OCI-LY3 (cell line): ENCODE measurements around the gene FBXO36.

Source experiments
- H2AFZ ChIP-seq: fragments of 200-600, 300-600 bp; shearing (Covaris generic); 2 replicates; pipeline ENCODE4 v1.6.0; 2014; ENCODE audit warnings: antibody characterized with exemption, low read depth, low read length
- H3K27ac ChIP-seq: fragments of 200-600, 300-600 bp; sonication (generic); 2 replicates; pipeline ENCODE4 v1.5.1; 2014; ENCODE audit warnings: mild to moderate bottlenecking, low read length, moderate library complexity, mixed read lengths
- H3K27me3 ChIP-seq: fragments of 200-600, 300-600 bp; sonication (generic); 2 replicates; pipeline ENCODE4 v1.6.1; 2014; ENCODE audit warnings: low read depth, low read length, mixed read lengths
- H3K36me3 ChIP-seq: fragments of 200-600, 300-600 bp; sonication (generic); replicated peaks from 2 replicates; pipeline ENCODE3; 2014; ENCODE audit warnings: low read depth, low read length, mixed read lengths
- H3K4me1 ChIP-seq: fragments of 300-600, 200-600 bp; sonication (generic); 2 replicates; pipeline ENCODE4 v1.6.1; 2014; ENCODE audit warnings: low read length, mixed read lengths
- H3K4me2 ChIP-seq: fragments of 200-600, 300-600 bp; sonication (generic); 2 replicates; pipeline ENCODE4 v1.6.1; 2014; ENCODE audit warnings: low read length, mixed read lengths
- H3K4me3 ChIP-seq: fragments of 300-600, 200-600 bp; sonication (generic); 2 replicates; pipeline ENCODE4 v1.5.1; 2014; ENCODE audit warnings: antibody characterized with exemption, mild to moderate bottlenecking, low read length, moderate library complexity
- H3K79me2 ChIP-seq: fragments of 300-600, 200-600 bp; shearing (Covaris generic); 2 replicates; pipeline ENCODE4 v1.6.1; 2014; ENCODE audit warnings: mild to moderate bottlenecking, low read length, mixed read lengths
- H3K9ac ChIP-seq: fragments of 300-600, 200-600 bp; shearing (Covaris generic); 2 replicates; pipeline ENCODE4 v1.6.0; 2014; ENCODE audit warnings: mild to moderate bottlenecking, low read length, moderate library complexity
- H3K9me3 ChIP-seq: fragments of 200-600, 300-600 bp; shearing (Covaris generic); 2 replicates; pipeline ENCODE4 v1.6.1; 2014; ENCODE audit warnings: low read length, mixed read lengths; ENCODE audit not compliant: insufficient read depth
- H4K20me1 ChIP-seq: fragments of 200-600, 300-600 bp; sonication (generic); 2 replicates; pipeline ENCODE4 v1.6.1; 2016; ENCODE audit warnings: low read length, mixed read lengths; ENCODE audit not compliant: insufficient read depth
- CTCF ChIP-seq: fragments of 200-600, 300-600 bp; sonication (generic); IDR thresholded peaks from 2 replicates; pipeline ENCODE4 v1.5.1; 2014; ENCODE audit warnings: antibody characterized with exemption, low read length, low read depth
- EZH2phosphoT487 ChIP-seq: fragments of 200-600 bp; shearing (Covaris generic); IDR thresholded peaks from 2 replicates; pipeline ENCODE4 v1.6.1; 2018; ENCODE audit warnings: antibody characterized with exemption, mixed run types, low read depth

FBXO36 gene

DNA sequence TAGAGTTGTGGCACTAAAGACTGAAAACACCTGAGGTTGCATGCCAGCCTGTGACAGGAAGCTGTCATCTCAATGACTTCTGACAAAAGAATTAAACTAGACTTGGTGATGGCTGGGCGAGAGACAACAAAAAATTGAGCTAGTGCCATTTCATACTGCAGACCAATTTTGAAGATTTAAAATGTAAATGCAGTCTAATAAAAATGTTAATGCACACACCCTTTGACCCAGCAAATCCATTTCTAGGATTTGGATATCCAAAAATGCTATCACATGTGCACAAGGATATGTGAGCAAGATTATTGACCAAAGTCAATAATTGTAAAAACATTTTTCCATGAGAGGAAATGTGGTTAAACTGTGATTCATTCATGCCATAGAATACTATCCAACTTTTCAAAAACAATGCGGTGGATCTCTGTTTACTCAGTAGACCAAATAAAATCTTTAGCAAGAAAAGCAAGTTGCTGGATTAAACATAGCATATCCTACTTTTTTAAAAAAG lies 5.6 kb downstream of the FBXO36 start:
- Histone ChIP-seq H3K27me3 (no peaks in the 10 kb centered on the region), H4K20me1 (no peaks in the 10 kb centered on the region), H3K79me2 (no peaks in the 10 kb centered on the region), H3K4me2 (no peak overlapping the region), H3K9me3 (no peaks in the 10 kb centered on the region), H3K36me3 (no peaks in the 10 kb centered on the region), H3K4me3 (no peak overlapping the region), H3K4me1 (no peaks in the 10 kb centered on the region), H3K27ac (no peak overlapping the region), H2AFZ (no peak overlapping the region), H3K9ac (no peak overlapping the region)
- TF ChIP-seq CTCF, result no peak
- TF ChIP-seq EZH2phosphoT487, result no peak

DNA sequence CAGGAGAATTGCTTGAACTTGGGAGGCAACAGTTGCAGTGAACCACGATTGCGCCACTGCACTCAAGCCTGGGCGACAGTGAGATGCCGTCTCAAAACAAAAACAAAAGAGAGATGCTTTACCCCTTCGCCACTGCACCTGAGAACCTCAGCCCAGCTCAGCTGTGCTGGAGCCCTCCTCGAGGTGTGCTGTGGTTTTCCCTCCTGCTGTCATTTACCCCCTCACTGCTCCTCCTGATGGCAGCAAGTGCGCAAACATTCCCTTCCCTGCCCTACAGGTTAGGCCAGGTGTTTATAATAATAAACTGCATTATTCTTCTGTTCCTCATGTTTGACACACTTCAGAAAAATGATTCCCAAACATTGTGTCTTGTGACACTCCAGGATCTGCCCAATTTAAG lies 8.4 kb downstream of the FBXO36 start:
- no peaks in the 10 kb centered on the region for H3K79me2 ChIP-seq

GRCh38 chr2:229931241-229931640 lies 8.9 kb downstream of the FBXO36 start:
- H3K4me3 ChIP-seq, result no peak overlapping the region
- H3K9me3 ChIP-seq, result no peaks in the 10 kb centered on the region
- H3K27ac ChIP-seq, result no peak overlapping the region
- H3K4me1 ChIP-seq, result no peaks in the 10 kb centered on the region
- no peaks in the 10 kb centered on the region for H3K36me3 ChIP-seq
- no peaks in the 10 kb centered on the region for H3K27me3 ChIP-seq
- no peaks in the 10 kb centered on the region for H3K79me2 ChIP-seq
- H4K20me1 ChIP-seq, result no peaks in the 10 kb centered on the region
- no peak overlapping the region for H3K4me2 ChIP-seq
- TF ChIP-seq CTCF (no peak), EZH2phosphoT487 (no peak)
- no peak overlapping the region for H2AFZ ChIP-seq
- no peak overlapping the region for H3K9ac ChIP-seq

More for the DNA sequence above, 8.4 kb downstream of the FBXO36 start:
- no peak for TF ChIP-seq CTCF
- no peak for TF ChIP-seq EZH2phosphoT487
- H3K27ac ChIP-seq, result no peak overlapping the region
- H3K36me3 ChIP-seq, result no peaks in the 10 kb centered on the region
- H3K9me3 ChIP-seq, result no peaks in the 10 kb centered on the region
- no peak overlapping the region for H2AFZ ChIP-seq
- H3K27me3 ChIP-seq, result no peaks in the 10 kb centered on the region
- H3K4me2 ChIP-seq, result no peak overlapping the region
- H3K4me3 ChIP-seq, result no peak overlapping the region
- no peaks in the 10 kb centered on the region for H3K4me1 ChIP-seq
- no peak overlapping the region for H3K9ac ChIP-seq
- no peaks in the 10 kb centered on the region for H4K20me1 ChIP-seq

GRCh38 chr2:229937537-229937936 lies 15.2 kb downstream of the FBXO36 start:
- Histone ChIP-seq H3K36me3 (no peaks in the 10 kb centered on the region), H3K27me3 (no peaks in the 10 kb centered on the region), H4K20me1 (no peaks in the 10 kb centered on the region), H2AFZ (no peak overlapping the region), H3K9me3 (no peaks in the 10 kb centered on the region), H3K27ac (no peak overlapping the region), H3K4me1 (no peaks in the 10 kb centered on the region), H3K9ac (no peak overlapping the region), H3K79me2 (no peaks in the 10 kb centered on the region), H3K4me3 (no peak overlapping the region), H3K4me2 (no peak overlapping the region)
- TF ChIP-seq CTCF (no peak), EZH2phosphoT487 (no peak)
